WTC11 (cell line): Measurements from ENCODE around the gene PDIA2. TPM values are rescaled to one million over a fixed set of nuclear protein-coding genes. Genes with fewer than 3 reads are reported as not detected.

Experiments
- ATAC-seq: fragments of 200-7000 bp; cut with Tn5 transposase; 2 replicates; pipeline ENCODE4 v1.10.0; 2021; ENCODE audit warnings: mild to moderate bottlenecking, moderate library complexity
- CTCF ChIA-PET: fragments of 300-600 bp; sonication (Branson Sonifier 250); formaldehyde crosslinking; loops from one replicate; lab custom pipeline; 2021; ENCODE audit warnings: antibody characterized with exemption; lab: Charles Lee
- POLR2A ChIA-PET: fragments of 350-600 bp; sonication (Branson Sonifier 250); formaldehyde crosslinking; loops from one replicate; lab custom pipeline; 2021; ENCODE audit warnings: antibody characterized with exemption; lab: Charles Lee
- DNase-seq: peaks from one replicate; pipeline ENCODE4 v3.0.0; 2021; ENCODE audit warnings: low spot score
- H3K27ac Mint-ChIP-seq: 2 replicates; pipeline ENCODE4 v1.8.0; 2021; ENCODE audit warnings: mixed read lengths
- H3K27me3 Mint-ChIP-seq: 2 replicates; pipeline ENCODE4 v1.8.0; 2021; ENCODE audit warnings: low read depth, mild to moderate bottlenecking, moderate library complexity, mixed read lengths
- H3K36me3 Mint-ChIP-seq: 2 replicates; pipeline ENCODE4 v1.8.0; 2021; ENCODE audit warnings: mixed read lengths
- H3K4me1 Mint-ChIP-seq: 2 replicates; pipeline ENCODE4 v1.8.0; 2022; ENCODE audit warnings: mixed read lengths
- H3K4me3 Mint-ChIP-seq: 2 replicates; pipeline ENCODE4 v1.8.0; 2021; ENCODE audit warnings: mild to moderate bottlenecking, moderate library complexity, mixed read lengths
- H3K9me3 Mint-ChIP-seq: 2 replicates; pipeline ENCODE4 v1.8.0; 2021; ENCODE audit warnings: mixed read lengths
- ELF4 ChIP-seq: sonication (generic); formaldehyde crosslinking; IDR thresholded peaks from 2 replicates; pipeline ENCODE4 v1.8.1; 2022; ENCODE audit warnings: low read depth, mild to moderate bottlenecking, moderate library complexity, missing genetic modification reagents
- EMX1 ChIP-seq: fragments of 250-450 bp; sonication (Bioruptor Pico); IDR thresholded peaks from 2 replicates; pipeline ENCODE4 v1.8.0; 2021; ENCODE audit warnings: mild to moderate bottlenecking
- ETV6 ChIP-seq: sonication (generic); formaldehyde crosslinking; IDR thresholded peaks from 2 replicates; pipeline ENCODE4 v1.8.1; 2022; ENCODE audit warnings: mild to moderate bottlenecking, missing genetic modification reagents
- HMGA2 ChIP-seq: fragments of 250-450 bp; sonication (Bioruptor Pico); IDR thresholded peaks from 2 replicates; pipeline ENCODE4 v1.4.0; 2021; ENCODE audit warnings: mild to moderate bottlenecking, moderate library complexity
- JUN ChIP-seq: sonication (generic); formaldehyde crosslinking; IDR thresholded peaks from 2 replicates; pipeline ENCODE4 v1.8.0; 2023; ENCODE audit warnings: mild to moderate bottlenecking, missing genetic modification reagents
- MYBL2 ChIP-seq: sonication (generic); formaldehyde crosslinking; IDR thresholded peaks from 2 replicates; pipeline ENCODE4 v1.8.1; 2023; ENCODE audit warnings: mild to moderate bottlenecking, moderate library complexity, missing genetic modification reagents
- NFYB ChIP-seq: sonication (generic); formaldehyde crosslinking; conservative IDR thresholded peaks from 2 replicates; pipeline ENCODE4 v1.8.0; 2022; ENCODE audit warnings: low read depth, missing genetic modification reagents
- NR2C2 ChIP-seq: sonication (generic); formaldehyde crosslinking; IDR thresholded peaks from 2 replicates; pipeline ENCODE4 v1.8.0; 2022; ENCODE audit warnings: mild to moderate bottlenecking, missing genetic modification reagents
- SMAD3 ChIP-seq: sonication (generic); formaldehyde crosslinking; IDR thresholded peaks from 2 replicates; pipeline ENCODE4 v1.8.0; 2022; ENCODE audit warnings: missing genetic modification reagents, mild to moderate bottlenecking, borderline replicate concordance
- TP53 ChIP-seq: sonication (generic); formaldehyde crosslinking; IDR thresholded peaks from 2 replicates; pipeline ENCODE4 v1.8.1; 2023; ENCODE audit warnings: mild to moderate bottlenecking, missing genetic modification reagents
- ZNF232 ChIP-seq: sonication (generic); formaldehyde crosslinking; IDR thresholded peaks from 2 replicates; pipeline ENCODE4 v1.8.0; 2022; ENCODE audit warnings: mild to moderate bottlenecking, missing genetic modification reagents
- ZNF263 ChIP-seq: sonication (generic); formaldehyde crosslinking; IDR thresholded peaks from 2 replicates; pipeline ENCODE4 v1.8.1; 2022; ENCODE audit warnings: low read depth, mild to moderate bottlenecking, moderate library complexity, missing genetic modification reagents
- total RNA-seq: library from RNA; stranded (reverse); gene quantifications from 3 replicates; pipeline ENCODE4 v1.2.3, GENCODE V29; 2021
- TF ChIP-seq, protein P1 (sequence below): fragments of 250-450 bp; sonication (Bioruptor Pico); IDR thresholded peaks from 2 replicates; pipeline ENCODE4 v2.1.2; 2022; ENCODE audit warnings: mild to moderate bottlenecking, moderate library complexity
- TF ChIP-seq, protein P2 (sequence below): sonication (generic); formaldehyde crosslinking; IDR thresholded peaks from 2 replicates; pipeline ENCODE4 v1.8.1; 2022; ENCODE audit warnings: mild to moderate bottlenecking, moderate library complexity, missing genetic modification reagents
- TF ChIP-seq, protein P3 (sequence below): sonication (generic); formaldehyde crosslinking; IDR thresholded peaks from 2 replicates; pipeline ENCODE4 v1.8.0; 2023; ENCODE audit warnings: missing genetic modification reagents
- TF ChIP-seq, protein P4 (sequence below): fragments of 250-450 bp; sonication (Bioruptor Pico); IDR thresholded peaks from 2 replicates; pipeline ENCODE4 v1.9.0; 2021; ENCODE audit warnings: mild to moderate bottlenecking, borderline replicate concordance
- TF ChIP-seq, protein P5 (sequence below): sonication (generic); formaldehyde crosslinking; IDR thresholded peaks from 2 replicates; pipeline ENCODE4 v1.8.1; 2022; ENCODE audit warnings: missing genetic modification reagents, borderline replicate concordance

Gene PDIA2
- total RNA-seq, 1 experiment from 2014 or later = 2.4 TPM

DNA sequence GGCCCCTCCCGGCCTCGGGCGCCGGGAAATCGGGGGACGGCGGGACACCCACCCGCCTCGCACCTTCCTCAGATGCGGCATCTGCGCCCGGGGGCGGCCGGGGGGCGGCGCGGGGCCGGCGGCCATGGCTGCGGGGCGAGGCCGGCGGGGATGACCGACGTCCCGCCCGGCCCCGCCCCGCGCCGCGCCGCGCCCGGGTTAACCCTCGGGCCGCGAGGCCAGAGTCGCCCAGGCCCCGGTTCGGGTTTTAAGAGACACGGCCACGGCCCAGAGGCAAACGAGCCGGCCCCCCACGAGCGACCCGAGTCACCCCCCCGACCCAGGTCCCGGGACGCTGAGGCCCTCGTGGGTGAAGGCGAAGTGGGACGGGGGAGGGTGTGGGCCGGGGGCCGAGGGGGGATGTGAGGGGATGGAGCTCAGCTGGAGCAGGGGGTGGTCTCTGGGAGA, 7.2 kb upstream of the PDIA2 start, which contains the start of gene RGS11:
TSS of gene RGS11 (minus strand) at position 159 of the 447 bp plus-strand sequence. CDS start at position 126, 33 bp downstream.
- no peak for ATAC-seq
- H3K4me3 Mint-ChIP-seq = peak within 1 kb of the TSS; percentile 66
- TF ChIP-seq MYBL2 (CRISPR knock-in tag) = no peak
- TF ChIP-seq, protein P1, sequence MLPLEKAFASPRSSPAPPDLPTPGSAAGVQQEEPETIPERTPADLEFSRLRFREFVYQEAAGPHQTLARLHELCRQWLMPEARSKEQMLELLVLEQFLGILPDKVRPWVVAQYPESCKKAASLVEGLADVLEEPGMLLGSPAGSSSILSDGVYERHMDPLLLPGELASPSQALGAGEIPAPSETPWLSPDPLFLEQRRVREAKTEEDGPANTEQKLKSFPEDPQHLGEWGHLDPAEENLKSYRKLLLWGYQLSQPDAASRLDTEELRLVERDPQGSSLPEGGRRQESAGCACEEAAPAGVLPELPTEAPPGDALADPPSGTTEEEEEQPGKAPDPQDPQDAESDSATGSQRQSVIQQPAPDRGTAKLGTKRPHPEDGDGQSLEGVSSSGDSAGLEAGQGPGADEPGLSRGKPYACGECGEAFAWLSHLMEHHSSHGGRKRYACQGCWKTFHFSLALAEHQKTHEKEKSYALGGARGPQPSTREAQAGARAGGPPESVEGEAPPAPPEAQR (CRISPR knock-in tag) = no peak
- no peak for TF ChIP-seq HMGA2
- TF ChIP-seq, protein P2, sequence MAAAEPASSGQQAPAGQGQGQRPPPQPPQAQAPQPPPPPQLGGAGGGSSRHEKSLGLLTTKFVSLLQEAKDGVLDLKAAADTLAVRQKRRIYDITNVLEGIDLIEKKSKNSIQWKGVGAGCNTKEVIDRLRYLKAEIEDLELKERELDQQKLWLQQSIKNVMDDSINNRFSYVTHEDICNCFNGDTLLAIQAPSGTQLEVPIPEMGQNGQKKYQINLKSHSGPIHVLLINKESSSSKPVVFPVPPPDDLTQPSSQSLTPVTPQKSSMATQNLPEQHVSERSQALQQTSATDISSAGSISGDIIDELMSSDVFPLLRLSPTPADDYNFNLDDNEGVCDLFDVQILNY (CRISPR knock-in tag) = no peak
- TF ChIP-seq, protein P3, sequence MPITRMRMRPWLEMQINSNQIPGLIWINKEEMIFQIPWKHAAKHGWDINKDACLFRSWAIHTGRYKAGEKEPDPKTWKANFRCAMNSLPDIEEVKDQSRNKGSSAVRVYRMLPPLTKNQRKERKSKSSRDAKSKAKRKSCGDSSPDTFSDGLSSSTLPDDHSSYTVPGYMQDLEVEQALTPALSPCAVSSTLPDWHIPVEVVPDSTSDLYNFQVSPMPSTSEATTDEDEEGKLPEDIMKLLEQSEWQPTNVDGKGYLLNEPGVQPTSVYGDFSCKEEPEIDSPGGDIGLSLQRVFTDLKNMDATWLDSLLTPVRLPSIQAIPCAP (CRISPR knock-in tag) = no peak
- no peak for TF ChIP-seq ZNF232 (CRISPR knock-in tag)
- TF ChIP-seq EMX1 (CRISPR knock-in tag) = no peak
- TF ChIP-seq ELF4 = no peak
- TF ChIP-seq, protein P4, sequence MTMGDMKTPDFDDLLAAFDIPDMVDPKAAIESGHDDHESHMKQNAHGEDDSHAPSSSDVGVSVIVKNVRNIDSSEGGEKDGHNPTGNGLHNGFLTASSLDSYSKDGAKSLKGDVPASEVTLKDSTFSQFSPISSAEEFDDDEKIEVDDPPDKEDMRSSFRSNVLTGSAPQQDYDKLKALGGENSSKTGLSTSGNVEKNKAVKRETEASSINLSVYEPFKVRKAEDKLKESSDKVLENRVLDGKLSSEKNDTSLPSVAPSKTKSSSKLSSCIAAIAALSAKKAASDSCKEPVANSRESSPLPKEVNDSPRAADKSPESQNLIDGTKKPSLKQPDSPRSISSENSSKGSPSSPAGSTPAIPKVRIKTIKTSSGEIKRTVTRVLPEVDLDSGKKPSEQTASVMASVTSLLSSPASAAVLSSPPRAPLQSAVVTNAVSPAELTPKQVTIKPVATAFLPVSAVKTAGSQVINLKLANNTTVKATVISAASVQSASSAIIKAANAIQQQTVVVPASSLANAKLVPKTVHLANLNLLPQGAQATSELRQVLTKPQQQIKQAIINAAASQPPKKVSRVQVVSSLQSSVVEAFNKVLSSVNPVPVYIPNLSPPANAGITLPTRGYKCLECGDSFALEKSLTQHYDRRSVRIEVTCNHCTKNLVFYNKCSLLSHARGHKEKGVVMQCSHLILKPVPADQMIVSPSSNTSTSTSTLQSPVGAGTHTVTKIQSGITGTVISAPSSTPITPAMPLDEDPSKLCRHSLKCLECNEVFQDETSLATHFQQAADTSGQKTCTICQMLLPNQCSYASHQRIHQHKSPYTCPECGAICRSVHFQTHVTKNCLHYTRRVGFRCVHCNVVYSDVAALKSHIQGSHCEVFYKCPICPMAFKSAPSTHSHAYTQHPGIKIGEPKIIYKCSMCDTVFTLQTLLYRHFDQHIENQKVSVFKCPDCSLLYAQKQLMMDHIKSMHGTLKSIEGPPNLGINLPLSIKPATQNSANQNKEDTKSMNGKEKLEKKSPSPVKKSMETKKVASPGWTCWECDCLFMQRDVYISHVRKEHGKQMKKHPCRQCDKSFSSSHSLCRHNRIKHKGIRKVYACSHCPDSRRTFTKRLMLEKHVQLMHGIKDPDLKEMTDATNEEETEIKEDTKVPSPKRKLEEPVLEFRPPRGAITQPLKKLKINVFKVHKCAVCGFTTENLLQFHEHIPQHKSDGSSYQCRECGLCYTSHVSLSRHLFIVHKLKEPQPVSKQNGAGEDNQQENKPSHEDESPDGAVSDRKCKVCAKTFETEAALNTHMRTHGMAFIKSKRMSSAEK = no peak
- no peak for TF ChIP-seq ETV6 (CRISPR knock-in tag)
- TF ChIP-seq, protein P5, sequence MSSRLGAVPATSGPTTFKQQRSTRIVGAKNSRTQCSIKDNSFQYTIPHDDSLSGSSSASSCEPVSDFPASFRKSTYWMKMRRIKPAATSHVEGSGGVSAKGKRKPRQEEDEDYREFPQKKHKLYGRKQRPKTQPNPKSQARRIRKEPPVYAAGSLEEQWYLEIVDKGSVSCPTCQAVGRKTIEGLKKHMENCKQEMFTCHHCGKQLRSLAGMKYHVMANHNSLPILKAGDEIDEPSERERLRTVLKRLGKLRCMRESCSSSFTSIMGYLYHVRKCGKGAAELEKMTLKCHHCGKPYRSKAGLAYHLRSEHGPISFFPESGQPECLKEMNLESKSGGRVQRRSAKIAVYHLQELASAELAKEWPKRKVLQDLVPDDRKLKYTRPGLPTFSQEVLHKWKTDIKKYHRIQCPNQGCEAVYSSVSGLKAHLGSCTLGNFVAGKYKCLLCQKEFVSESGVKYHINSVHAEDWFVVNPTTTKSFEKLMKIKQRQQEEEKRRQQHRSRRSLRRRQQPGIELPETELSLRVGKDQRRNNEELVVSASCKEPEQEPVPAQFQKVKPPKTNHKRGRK (CRISPR knock-in tag) = no peak
- no peak for TF ChIP-seq NFYB (CRISPR knock-in tag)
- no peak for TF ChIP-seq SMAD3 (CRISPR knock-in tag)
- no peak for TF ChIP-seq JUN
- TF ChIP-seq ZNF263 = no peak
- no peak for TF ChIP-seq NR2C2 (CRISPR knock-in tag)
- no peak for TF ChIP-seq TP53 (CRISPR knock-in tag)
- ChIA-PET CTCF (interaction anchor here (0.6 to 1.8 kb wide), 5 partner anchors 24 to 116 kb away, joined by 3 to 8 read pairs (median 4); no protein-coding TSS in a partner anchor), POLR2A (interaction anchor here (0.6 kb wide), 1 partner anchor 16 kb away, joined by 3 read pairs; no protein-coding TSS in a partner anchor)
- H3K4me1 Mint-ChIP-seq = no peaks in the 10 kb centered on the region; the same call in 1 of the 2 replicates
- H3K27me3 Mint-ChIP-seq = peaks cover 43% of the 10 kb centered on the region
- no peaks in the 10 kb centered on the region for H3K36me3 Mint-ChIP-seq
- no peak within 1 kb of the TSS for H3K27ac Mint-ChIP-seq
- DNase-seq = no peak
- H3K9me3 Mint-ChIP-seq = no peaks in the 10 kb centered on the region
